GM20431 (cell line): ENCODE results near the gene HEPHL1.
"Not testable (repeated sequence)": the region's sequence is repeated elsewhere in the genome, so short reads cannot be mapped to it uniquely, and the experiment has no call there.

Source experiments
- in situ Hi-C: fragments of 300-500 bp; cut with MseI, MboI; formaldehyde crosslinking; loops from one replicate; pipeline ENCODE4 v1.15.0; 2020; ENCODE audit warnings: low sequenced_read_pairs; ENCODE audit not compliant: unreplicated experiment

HEPHL1 gene

DNA sequence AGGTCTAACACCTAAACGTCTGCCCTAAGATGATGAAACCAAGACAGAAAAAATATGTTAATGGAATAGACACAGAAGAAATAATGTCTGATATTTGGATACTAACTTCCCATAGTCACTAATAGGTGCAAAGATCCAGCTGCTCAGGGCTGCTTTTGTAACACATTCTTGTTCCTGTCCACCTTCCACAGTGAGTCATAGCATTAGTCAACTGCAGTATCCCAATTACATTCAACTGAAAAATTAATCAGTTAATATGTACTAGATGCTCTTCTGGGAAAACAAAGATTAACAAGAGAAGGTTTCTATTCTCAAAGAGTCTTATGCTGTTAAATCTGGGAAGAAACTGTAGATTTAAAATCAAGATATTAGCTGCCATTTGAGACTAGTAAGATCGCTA lies 47.6 kb downstream of the HEPHL1 start:
- in situ Hi-C loops = no loop called here

DNA sequence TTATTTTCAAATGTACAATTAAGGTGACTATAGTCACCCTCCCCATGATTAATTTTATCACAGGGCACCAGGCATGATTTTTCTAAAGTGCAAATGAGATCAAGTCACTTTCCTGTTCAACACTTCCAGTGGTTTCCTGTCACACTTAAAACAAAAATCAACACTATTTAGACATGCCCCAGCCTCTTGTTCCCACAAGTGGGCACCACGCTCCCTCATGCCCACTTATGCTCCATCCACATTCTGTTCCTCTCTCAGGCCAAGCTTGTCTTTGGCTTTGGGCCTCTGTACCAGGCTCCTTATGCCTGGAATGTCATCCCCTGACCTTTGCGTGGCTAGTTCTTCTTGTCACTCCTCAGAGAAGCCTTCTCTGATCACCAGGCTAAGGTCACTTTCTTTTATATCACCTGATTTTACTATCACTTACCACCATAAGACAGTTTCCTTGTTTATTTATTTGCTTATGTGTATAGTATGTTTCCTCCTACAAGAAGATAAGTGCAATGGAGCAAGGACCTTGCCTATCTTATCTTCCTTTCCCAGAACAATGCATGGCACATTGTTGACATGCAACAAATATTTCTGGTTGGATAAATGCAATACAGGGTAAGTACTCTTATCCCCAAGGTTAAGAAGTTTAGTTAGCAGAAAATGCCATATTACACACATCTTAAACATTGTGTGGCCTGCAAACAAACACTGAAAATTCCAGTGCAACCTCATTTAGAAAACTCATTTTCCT lies 56.6 kb downstream of the HEPHL1 start:
- in situ Hi-C loops = no loop called here

DNA sequence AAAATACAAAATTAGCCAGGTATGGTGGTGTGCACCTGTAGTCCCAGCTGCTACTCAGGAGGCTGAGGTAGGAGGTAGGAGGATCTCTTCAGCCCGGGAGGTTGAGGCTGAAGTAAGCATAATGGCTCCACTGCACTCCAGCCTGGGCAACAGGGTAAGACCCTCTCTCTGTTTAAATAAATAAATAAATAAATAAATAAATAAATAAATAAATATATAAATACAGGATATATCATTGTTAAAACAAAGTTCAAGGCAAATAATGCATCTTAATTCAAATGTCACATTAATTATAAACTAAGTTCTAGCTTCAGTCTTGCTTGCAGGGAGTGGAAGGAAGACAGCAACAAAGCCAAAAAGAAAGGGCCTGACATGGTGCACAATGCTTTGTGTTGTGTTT lies 63.0 kb downstream of the HEPHL1 start:
- in situ Hi-C loops = no loop called here

DNA sequence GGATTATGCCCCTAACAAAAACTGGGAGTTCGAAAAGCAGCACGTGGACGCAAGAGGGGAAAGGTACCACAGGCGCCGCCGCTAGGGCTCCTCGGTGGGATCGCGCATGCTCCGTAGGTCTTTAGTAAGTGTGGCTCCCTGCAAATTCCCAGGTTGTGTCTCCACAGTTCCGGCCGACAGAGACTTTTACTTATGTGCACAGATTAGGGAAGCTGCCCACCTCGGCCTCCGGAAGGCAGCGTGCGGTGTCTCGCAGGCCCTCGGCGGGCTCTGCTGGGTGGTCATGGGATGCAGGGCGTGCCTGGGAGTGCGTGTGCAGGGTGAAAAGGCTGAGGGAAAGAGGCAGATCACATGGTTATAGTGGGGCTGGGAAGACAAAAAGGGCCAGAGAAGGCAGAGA lies 67.8 kb downstream of the HEPHL1 start:
- in situ Hi-C loops = no loop called here

DNA sequence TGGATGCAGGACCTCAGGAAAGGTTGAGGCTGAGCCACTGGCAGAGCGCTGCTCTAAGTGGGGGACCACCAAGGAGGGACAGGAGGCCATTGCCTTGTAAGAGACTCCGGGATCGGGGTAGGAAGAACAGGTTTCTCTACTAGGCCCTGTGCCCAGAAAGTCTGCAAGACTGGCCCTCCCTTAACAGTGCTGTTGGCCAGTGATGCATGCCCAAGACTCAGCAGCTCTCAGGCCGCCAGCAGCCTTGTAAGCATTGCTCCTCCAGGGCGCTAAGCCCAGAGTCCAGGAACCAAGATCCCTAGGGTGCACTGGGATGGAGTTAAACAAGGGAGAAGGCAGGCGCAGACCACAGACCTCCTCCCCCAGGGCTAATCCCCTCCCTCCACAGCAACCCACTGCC lies 68.2 kb downstream of the HEPHL1 start:
- in situ Hi-C loops = no loop called here

DNA sequence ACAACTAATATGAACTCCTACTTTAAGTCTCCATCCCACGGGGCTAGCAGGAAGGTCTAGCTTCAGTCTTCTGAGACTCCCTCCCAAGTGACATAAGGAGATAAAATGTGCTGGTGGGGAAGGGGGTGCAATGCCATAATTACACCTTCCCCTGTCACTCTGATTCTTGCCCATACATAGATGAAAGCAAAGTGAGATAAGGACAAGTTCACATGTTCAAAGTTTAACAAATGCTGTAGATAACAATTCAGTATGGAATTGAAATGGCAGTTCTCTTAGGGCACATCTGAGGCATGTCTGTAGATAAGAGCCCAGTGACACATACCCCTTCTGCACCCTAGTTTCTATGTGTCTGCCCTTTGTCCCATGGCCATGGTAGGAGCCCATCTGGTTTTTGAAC lies 69.2 kb downstream of the HEPHL1 start:
- in situ Hi-C loops = no loop called here

DNA sequence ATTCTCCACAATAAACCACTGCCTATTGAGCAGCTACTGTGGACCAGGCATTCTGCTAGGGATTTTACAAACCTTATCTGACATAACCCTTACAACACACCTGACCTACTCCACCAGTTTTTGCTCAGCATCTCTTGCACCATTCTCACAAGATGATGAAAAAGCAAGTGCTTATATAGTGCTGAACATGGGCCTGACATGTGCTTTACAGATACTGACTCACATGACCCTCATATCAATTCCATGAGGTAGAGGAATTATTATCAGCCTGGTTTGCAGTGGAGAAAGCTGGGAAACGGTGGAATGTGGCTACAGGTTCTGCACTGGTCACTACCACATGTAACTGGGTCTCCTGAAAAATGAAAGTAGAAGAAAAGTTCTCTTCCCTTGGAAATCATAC lies 69.9 kb downstream of the HEPHL1 start:
- in situ Hi-C loops = no loop called here

DNA sequence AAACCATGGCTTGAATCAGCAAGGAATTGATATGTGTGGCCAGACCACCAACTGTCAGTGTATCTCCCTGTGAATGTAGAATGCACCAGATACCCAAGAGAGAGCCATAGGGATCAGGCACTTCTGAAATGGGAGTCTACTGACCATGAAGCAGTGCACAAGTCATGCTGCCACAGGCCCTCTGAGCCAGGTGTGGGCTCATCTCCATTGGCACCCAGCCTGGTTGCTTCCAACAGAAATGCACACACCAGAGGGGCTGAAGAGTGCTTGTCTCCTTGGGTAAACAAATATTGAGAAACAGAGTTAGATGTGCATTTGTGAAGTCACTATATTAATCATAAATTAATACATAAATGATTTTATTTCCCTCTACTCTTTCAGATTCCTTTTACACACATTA lies 79.1 kb downstream of the HEPHL1 start:
- in situ Hi-C loops = no loop called here

DNA sequence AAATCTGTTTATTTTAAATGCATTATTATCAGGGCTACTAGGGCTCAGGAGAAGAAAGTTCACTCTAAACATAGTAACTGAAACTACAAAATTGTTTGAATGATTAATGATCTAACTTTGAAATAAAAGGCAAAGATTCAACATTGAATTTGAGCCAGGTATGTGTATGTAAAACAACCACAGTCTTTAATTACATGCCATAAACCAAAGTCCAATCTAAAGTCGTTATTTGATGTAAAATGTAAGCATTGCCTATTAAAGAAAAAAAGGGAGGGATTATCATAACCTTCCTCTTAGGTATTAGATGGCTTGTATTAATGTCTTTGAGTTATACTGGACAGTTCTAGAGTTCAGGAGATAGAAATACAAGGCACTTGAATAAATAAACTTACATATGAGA lies 82.3 kb downstream of the HEPHL1 start:
- in situ Hi-C loops = no loop called here

DNA sequence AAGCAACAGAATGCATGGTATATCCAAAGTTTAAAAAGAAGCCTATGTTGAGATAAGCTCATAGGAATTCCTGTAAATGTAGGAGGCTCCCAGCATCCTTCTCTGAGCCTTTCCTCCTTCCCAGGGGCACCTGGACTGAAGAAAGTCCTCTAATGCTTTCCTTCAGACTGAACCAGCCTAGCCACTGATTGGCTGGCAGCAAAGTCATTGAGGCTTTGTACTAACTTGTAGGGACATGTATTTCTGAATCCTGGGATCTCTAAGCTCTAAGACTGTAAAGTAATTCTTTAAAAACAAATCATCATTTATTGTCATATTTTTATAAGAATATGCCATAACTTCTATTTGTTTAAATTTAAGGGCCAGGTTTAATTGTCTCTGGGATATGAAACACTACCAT lies 83.6 kb downstream of the HEPHL1 start:
- in situ Hi-C loops = no loop called here

DNA sequence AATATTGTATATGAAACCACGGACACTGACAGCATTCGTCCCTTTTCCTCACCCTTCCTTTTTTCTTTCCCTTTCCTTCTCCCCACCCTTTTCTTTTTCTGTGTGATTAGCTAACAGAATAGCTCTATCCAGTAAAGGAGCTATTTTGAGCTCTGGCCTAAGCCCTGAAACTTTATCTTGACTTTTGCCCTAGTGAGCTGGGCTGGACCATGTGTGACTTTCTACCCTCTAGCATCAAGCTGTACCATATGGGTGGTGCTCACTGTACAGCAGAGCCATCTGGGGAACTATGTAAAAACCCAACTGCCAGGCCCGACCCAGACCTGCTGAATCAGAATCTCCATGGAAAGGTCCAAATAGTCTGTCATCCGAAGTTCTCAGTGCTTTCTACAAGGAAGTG lies 85.6 kb downstream of the HEPHL1 start:
- in situ Hi-C loops = no loop called here

DNA sequence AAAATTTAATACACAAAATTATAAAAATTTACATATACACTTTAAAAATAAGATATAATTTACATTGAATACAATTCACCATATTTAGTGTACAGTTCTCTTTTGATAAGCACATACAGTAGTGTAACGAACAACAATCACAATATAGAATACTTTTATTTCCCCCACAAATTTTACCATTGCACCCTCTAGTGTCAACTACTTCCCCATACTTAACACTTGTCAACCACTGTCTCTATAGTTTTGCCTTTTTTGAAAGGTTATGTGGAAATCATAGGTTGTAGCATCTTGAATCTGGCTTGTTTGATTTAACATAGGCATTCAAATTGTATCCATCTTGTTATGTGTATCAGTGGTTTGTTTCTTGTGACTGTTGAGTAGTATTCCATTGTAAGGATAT lies 86.2 kb downstream of the HEPHL1 start:
- in situ Hi-C loops = no loop called here

DNA sequence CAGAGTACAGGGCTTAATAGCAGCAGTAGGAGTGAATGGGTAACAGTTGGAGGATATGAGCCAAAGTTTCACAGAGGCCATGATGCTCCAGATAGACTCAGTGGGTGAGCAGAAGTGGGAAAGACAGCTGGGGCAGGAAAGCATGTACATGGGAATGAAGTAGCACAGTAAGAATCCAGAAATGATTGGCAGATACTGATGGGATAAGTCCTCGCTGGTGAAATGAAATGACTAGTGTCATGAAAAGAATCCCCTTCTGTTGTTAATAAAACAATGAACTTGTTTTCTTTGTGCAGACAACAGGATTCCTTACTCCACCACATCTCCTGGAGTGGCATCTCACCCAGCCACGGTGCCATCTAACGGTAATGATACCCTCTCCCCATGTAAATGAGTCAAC lies 90.1 kb downstream of the HEPHL1 start:
- in situ Hi-C loops = no loop called here

DNA sequence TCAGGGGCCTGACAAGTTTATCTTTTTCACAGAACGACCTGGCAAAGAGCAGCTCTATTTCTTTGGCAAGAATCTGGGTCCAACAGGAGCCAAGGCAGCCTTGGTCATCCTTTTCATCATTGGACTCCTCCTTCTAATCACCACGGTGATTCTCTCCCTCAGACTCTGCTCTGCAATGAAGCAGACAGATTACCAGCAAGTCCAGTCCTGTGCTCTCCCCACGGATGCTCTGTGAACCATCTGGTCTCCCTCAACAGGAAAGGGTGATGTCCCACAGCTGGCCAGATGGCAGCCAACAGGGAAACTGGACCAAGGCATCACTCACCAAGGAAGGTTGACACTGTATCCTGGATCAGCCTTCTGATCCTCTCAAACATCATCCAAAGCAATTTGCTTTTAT lies 90.5 kb downstream of the HEPHL1 start:
- in situ Hi-C loops = no loop called here

DNA sequence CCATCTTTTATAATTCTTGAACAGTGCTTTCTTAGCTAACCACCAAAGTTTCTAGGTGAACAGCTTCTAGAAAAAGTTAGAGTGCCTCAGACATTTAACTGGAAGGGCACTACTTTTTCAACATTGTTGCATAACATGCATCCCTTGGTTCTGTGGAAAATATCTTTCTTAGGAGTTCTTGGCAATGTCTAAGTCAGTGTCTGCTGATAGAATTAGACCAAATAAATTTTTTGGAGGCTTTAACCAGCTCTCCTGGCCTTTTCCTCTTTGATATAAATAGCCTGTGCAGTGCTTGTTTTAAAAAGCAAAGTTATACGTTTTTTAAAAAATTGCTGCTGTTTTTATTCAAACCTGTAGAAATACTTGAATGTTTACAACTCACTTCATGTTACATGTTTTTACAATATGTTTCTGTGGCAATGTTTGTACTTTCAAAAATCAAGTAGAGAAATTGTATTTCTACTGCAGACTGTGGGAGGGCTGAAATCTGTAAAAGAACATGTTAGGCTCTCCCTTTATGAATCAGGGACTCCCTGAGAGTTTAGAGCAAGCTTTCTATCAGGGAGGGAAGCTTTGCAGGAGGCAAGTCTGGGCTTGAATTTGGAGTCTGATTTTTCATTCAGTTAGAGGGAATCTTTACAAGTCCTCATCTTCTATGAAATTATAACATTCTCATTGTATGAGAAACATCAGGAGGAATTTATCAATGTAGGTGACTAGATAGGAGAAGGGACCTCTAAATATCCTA lies 91.2 kb downstream of the HEPHL1 start:
- in situ Hi-C loops = no loop called here

DNA sequence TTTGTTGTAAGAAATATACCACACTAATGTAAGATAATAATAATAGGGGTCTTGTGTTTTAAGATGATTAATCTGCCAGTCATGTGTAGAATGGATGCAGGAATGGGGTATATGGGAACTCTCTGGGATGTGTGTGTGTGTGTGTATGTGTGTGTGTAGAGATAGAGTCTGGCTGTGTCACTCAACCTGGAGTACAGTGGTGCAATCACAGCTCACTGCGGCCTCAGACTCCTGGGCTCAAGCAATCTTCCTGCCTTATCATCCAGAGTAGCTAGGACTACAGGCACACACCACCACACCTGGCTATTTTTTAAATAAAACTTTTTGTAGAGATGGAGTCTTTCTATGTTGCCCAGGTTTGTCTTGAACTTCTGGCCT lies 96.0 kb downstream of the HEPHL1 start:
- in situ Hi-C loops = no loop called here

DNA sequence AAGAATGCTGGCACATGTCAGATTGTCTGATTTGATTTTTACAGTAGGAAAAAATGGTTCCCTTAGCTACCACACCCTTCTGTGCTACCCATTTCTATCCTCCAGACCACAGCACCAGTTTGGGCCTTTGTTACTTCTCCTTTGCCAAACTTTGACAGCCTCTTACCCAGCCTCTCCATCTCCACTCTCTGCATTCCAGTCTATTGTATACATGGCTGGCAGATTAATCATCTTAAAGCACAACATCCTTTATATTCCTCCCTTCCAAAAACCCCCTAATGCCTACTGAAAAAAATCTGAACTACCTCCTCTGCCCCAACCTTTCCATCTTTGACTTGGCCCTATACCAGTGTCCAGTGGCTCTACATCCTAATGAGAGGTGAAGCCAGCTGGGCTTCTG lies 96.7 kb downstream of the HEPHL1 start:
- in situ Hi-C loops = no loop called here

DNA sequence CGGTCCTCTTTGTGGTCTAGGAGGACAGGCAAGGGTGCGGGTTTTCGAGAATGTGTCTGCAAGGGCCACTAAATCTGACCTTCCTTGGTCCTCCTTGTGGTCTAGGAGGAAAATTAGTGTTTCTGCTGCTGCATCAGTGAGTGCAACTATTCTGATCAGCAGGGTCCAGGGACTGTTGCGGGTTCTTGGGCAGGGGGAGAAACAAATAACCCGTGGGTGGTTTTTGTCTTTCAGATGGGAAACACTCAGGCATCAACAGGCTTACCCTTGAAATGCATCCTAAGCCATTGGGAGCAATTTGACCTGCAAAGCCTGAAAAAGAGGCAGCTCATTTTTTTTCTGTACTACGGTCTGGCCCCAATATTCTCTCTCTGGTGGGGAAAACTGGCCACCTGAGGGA lies 98.5 kb downstream of the HEPHL1 start:
- in situ Hi-C loops = not testable (repeated sequence)

DNA sequence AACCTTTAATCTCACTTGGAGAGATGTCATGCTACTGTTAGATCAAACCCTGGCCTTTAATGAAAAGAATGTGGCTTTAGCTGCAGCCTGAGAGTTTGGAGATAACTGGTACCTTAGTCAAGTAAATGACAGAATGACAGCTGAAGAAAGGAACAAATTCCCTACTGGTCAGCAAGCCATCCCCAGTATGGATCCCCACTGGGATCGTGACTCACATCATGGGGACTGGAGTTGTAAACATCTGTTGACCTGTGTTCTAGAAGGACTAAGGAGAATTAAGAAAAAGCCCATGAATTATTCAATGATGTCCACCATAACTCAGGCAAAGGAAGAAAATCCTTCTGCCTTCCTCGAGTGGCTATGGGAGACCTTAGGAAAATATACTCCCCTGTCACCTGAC lies 99.4 kb downstream of the HEPHL1 start:
- in situ Hi-C loops = not testable (repeated sequence)

DNA sequence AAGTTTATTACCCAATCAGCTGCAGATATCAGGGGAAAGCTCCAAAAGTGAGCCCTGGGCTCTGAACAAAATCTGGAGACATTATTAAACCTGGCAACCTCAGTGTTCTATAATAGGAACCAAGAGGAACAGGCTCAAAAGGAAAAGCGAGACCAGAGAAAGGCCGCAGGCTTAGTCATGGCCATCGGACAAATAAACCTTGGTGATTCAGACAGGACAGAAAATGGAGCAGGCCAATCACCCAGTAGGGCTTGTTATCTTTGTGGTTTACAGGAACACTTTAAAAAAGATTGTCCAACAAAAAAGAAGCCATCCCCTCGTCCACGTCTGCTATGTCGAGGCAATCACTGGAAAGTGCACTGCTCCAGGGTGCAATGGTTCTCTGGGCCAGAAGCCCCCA lies 99.8 kb downstream of the HEPHL1 start:
- in situ Hi-C loops = no loop called here

DNA sequence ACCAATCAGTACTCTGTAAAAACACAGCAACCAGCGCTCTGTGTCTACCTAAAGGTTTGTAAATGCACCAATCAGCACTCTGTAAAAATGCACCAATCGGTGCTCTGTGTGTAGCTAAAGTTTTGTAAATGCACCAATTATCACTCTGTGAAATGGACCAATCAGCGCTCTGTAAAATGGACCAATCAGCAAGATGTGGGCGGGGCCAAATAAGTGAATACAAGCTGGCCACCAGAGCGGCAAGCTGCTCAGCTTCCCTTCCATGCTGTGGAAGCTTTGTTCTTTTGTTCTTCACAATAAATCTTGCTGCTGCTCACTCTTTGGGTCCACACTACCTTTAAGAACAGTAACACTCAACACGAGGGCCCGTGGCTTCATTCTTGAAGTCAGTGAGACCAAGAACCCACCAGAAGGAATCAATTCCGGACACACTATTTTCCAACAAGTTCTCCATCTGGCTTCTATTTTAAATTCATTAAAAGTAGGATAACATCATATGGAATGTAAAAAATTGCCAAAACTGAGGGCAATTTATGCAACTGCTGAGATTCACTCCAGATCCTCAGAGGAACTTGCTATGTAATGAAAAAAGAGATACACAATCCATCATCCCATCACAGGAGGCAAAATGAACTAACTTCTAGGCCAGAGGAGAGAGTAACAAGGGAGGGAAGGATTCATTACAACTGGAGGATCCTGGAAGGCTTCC lies 104.4 kb downstream of the HEPHL1 start:
- in situ Hi-C loops = no loop called here
